ENCODE results near the gene RHO. TPM values are rescaled to one million over a fixed set of nuclear protein-coding genes. Genes with fewer than 3 reads are reported as not detected.

The RHO gene
- total RNA-seq, 1 experiment from 2014 or later, result not detected

DNA sequence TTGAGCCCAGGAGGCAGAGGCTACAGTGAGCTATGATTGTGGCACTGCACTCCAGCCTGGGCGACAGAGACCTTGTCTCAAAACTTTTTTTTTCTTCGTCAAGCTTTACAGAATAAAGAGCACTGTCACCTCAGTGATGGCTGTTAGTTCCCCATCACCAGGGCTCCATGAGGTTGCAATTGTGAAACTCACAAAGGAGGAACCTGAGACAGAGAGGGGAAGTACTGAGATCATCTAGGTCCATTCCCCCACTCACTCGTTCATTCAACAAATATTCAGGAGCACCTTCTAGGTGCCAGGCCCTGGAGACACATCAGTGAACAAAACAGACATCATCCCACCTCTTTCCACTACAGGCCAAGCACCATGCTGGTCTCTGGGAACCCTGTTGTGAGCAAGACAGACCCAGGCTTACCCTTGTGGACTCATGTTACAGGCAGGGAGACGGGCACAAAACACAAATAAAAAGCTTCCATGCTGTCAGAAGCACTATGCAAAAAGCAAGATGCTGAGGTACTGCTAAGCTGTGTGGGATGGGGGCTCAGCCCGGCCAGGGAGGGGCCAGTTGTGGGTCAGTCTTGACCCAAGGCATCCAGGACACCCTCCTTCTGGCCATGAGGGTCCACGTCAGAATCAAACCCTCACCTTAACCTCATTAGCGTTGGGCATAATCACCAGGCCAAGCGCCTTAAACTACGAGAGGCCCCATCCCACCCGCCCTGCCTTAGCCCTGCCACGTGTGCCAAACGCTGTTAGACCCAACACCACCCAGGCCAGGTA lies 2.1 kb upstream of the RHO start:
- Histone ChIP-seq H3K27me3 (ENCODE audit: insufficient read depth, low read length) (no peaks in the 10 kb centered on the region), H2AFZ (ENCODE audit: low read depth, low read length, poor library complexity, severe bottlenecking) (no peak overlapping the region), H3K4me2 (ENCODE audit: low read length) (no peak overlapping the region), H4K20me1 (ENCODE audit: insufficient read depth) (no peaks in the 10 kb centered on the region), H3K36me3 (ENCODE audit: control insufficient read depth in 1 of 2, insufficient read depth in 2 of 2, low read length in 2 of 2) (no peaks in the 10 kb centered on the region), H3K9me2 (ENCODE audit: insufficient read depth) (no peaks in the 10 kb centered on the region), H3K27ac (ENCODE audit: low read depth, low read length) (no peak overlapping the region), H3K9ac (ENCODE audit: low read length) (no peak overlapping the region), H3K9me3 (ENCODE audit: control insufficient read depth in 1 of 2, insufficient read depth in 1 of 2, low read depth in 1 of 2, low read length in 2 of 2) (no peaks in the 10 kb centered on the region), H3K4me1 (ENCODE audit: control insufficient read depth in 1 of 2, insufficient read depth in 2 of 2, low read length in 2 of 2) (no peaks in the 10 kb centered on the region), H3K4me3 (replicated peaks in 1 of 2; ENCODE audit: low read depth in 1 of 2, low read length in 2 of 2) (no peak overlapping the region), H3K79me2 (ENCODE audit: insufficient read depth, low read length) (no peaks in the 10 kb centered on the region)
- RAD21 ChIA-PET (ENCODE audit: low non-redundant PET in 1 of 2, low total read pairs in 2 of 2, uncharacterized antibody in 2 of 2, unreplicated experiment in 2 of 2), result no interaction called here
- no peak for TF ChIP-seq CEBPB (IDR thresholded peaks at IDR 0.05; ENCODE audit: low read depth)
- no peak for TF ChIP-seq SIN3A (IDR thresholded peaks at IDR 0.05; ENCODE audit: low read depth)
- intact Hi-C loops (cut with micrococcal nuclease), result no loop called here
- no peak for ATAC-seq
- POLR2A ChIA-PET, result no interaction called here
- CTCF ChIA-PET, result no interaction called here
- BruUV-seq (replicated peaks), result no TSS peak
- DNase-seq (ENCODE audit: low read depth, low spot score), result no peak

DNA sequence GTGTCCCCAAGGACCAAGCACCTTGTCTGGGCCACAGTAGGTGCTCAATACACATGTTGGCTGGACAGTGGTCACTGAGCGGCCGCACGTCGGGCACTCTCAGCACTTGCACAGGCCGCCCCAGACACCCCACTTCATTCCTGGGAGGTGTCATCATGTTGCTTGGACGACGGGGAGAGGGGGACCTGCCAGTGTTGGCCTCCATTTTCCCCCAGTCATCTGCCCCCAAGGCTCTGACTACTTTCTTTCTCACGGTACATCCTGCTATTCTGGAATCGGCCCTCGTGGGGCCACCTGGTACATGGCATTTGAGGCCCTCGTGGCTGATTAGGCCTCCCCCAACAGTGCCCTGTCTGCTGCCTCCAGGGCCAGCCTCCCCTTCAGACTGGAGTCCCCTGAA lies 1.2 kb upstream of the RHO start:
- RAD21 ChIA-PET (ENCODE audit: low non-redundant PET in 1 of 2, low total read pairs in 2 of 2, uncharacterized antibody in 2 of 2, unreplicated experiment in 2 of 2), result no interaction called here
- no peak for DNase-seq (ENCODE audit: low read depth, low spot score)
- intact Hi-C loops (cut with micrococcal nuclease), result no loop called here
- CTCF ChIA-PET, result no interaction called here
- no peak overlapping the region for H3K4me2 ChIP-seq (ENCODE audit: low read length)
- H3K27me3 ChIP-seq (ENCODE audit: insufficient read depth, low read length), result no peaks in the 10 kb centered on the region
- H3K4me1 ChIP-seq (ENCODE audit: control insufficient read depth in 1 of 2, insufficient read depth in 2 of 2, low read length in 2 of 2), result no peaks in the 10 kb centered on the region
- H3K9me2 ChIP-seq (ENCODE audit: insufficient read depth), result no peaks in the 10 kb centered on the region
- H3K9ac ChIP-seq (ENCODE audit: low read length), result no peak overlapping the region
- H3K4me3 ChIP-seq (replicated peaks in 1 of 2; ENCODE audit: low read depth in 1 of 2, low read length in 2 of 2), result no peak overlapping the region
- no peaks in the 10 kb centered on the region for H3K79me2 ChIP-seq (ENCODE audit: insufficient read depth, low read length)
- H4K20me1 ChIP-seq (ENCODE audit: insufficient read depth), result no peaks in the 10 kb centered on the region
- POLR2A ChIA-PET, result no interaction called here
- H3K36me3 ChIP-seq (ENCODE audit: control insufficient read depth in 1 of 2, insufficient read depth in 2 of 2, low read length in 2 of 2), result no peaks in the 10 kb centered on the region
- no peaks in the 10 kb centered on the region for H3K9me3 ChIP-seq (ENCODE audit: control insufficient read depth in 1 of 2, insufficient read depth in 1 of 2, low read depth in 1 of 2, low read length in 2 of 2)
- no peak overlapping the region for H2AFZ ChIP-seq (ENCODE audit: low read depth, low read length, poor library complexity, severe bottlenecking)
- BruUV-seq (replicated peaks), result no TSS peak
- H3K27ac ChIP-seq (ENCODE audit: low read depth, low read length), result no peak overlapping the region
- no peak for ATAC-seq
- TF ChIP-seq ELF1 (IDR thresholded peaks at IDR 0.05; ENCODE audit: borderline replicate concordance, low read depth) (no peak), FOSL1 (IDR thresholded peaks at IDR 0.05; ENCODE audit: low read depth) (no peak), JUND (IDR thresholded peaks at IDR 0.05) (no peak), EGR1 (IDR thresholded peaks at IDR 0.05; ENCODE audit: low read depth) (no peak), POLR2A (IDR thresholded peaks at IDR 0.05; ENCODE audit: borderline replicate concordance, extremely low read depth, insufficient read depth, insufficient read length) (no peak), TCF7L2 (IDR thresholded peaks at IDR 0.05; ENCODE audit: borderline replicate concordance, extremely low read depth, insufficient read depth, insufficient read length) (no peak), SIN3A (IDR thresholded peaks at IDR 0.05; ENCODE audit: low read depth) (no peak), SP1 (IDR thresholded peaks at IDR 0.05; ENCODE audit: low read depth) (no peak), RAD21 (IDR thresholded peaks at IDR 0.05; ENCODE audit: low read depth) (no peak), CEBPB (IDR thresholded peaks at IDR 0.05; ENCODE audit: low read depth) (no peak), EZH2 (IDR thresholded peaks at IDR 0.05) (no peak), SRF (IDR thresholded peaks at IDR 0.05; ENCODE audit: low read depth) (no peak), ZNF274 (IDR thresholded peaks at IDR 0.05; ENCODE audit: low read depth, low read length) (no peak)
- TF ChIP-seq, protein P1, sequence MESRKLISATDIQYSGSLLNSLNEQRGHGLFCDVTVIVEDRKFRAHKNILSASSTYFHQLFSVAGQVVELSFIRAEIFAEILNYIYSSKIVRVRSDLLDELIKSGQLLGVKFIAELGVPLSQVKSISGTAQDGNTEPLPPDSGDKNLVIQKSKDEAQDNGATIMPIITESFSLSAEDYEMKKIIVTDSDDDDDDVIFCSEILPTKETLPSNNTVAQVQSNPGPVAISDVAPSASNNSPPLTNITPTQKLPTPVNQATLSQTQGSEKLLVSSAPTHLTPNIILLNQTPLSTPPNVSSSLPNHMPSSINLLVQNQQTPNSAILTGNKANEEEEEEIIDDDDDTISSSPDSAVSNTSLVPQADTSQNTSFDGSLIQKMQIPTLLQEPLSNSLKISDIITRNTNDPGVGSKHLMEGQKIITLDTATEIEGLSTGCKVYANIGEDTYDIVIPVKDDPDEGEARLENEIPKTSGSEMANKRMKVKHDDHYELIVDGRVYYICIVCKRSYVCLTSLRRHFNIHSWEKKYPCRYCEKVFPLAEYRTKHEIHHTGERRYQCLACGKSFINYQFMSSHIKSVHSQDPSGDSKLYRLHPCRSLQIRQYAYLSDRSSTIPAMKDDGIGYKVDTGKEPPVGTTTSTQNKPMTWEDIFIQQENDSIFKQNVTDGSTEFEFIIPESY (IDR thresholded peaks at IDR 0.05; ENCODE audit: extremely low read depth, insufficient replicate concordance, low read length), result no peak
- TF ChIP-seq, protein P2, sequence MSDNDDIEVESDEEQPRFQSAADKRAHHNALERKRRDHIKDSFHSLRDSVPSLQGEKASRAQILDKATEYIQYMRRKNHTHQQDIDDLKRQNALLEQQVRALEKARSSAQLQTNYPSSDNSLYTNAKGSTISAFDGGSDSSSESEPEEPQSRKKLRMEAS (IDR thresholded peaks at IDR 0.05), result no peak
- TF ChIP-seq, protein P3, sequence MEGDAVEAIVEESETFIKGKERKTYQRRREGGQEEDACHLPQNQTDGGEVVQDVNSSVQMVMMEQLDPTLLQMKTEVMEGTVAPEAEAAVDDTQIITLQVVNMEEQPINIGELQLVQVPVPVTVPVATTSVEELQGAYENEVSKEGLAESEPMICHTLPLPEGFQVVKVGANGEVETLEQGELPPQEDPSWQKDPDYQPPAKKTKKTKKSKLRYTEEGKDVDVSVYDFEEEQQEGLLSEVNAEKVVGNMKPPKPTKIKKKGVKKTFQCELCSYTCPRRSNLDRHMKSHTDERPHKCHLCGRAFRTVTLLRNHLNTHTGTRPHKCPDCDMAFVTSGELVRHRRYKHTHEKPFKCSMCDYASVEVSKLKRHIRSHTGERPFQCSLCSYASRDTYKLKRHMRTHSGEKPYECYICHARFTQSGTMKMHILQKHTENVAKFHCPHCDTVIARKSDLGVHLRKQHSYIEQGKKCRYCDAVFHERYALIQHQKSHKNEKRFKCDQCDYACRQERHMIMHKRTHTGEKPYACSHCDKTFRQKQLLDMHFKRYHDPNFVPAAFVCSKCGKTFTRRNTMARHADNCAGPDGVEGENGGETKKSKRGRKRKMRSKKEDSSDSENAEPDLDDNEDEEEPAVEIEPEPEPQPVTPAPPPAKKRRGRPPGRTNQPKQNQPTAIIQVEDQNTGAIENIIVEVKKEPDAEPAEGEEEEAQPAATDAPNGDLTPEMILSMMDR (IDR thresholded peaks at IDR 0.05 in 2 of 3, conservative IDR thresholded peaks at IDR 0.05 in 1 of 3; ENCODE audit: borderline replicate concordance in 1 of 3, insufficient read depth in 1 of 3, low read depth in 2 of 3, low read length in 2 of 3), result no peak
- TF ChIP-seq, protein P4, sequence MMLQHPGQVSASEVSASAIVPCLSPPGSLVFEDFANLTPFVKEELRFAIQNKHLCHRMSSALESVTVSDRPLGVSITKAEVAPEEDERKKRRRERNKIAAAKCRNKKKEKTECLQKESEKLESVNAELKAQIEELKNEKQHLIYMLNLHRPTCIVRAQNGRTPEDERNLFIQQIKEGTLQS (IDR thresholded peaks at IDR 0.05), result no peak

Data from HCT116 (cell line).